MG63 (cell line): ENCODE data around the gene WRNIP1. TPM values are rescaled to one million over a fixed set of nuclear protein-coding genes. Genes with fewer than 3 reads are reported as not detected.
A peak's percentile ranks its signal among the peaks of the same experiment; 100 is the strongest.

ENCODE experiments used
- DNase-seq: peaks from one replicate; pipeline ENCODE4 v3.0.0-alpha.2; 2020
- H3K27me3 ChIP-seq: fragments of 250-450 bp; sonication (Bioruptor Pico); 2 replicates; pipeline ENCODE4 v1.5.1; 2020; ENCODE audit warnings: mild to moderate bottlenecking, moderate library complexity
- H3K36me3 ChIP-seq: fragments of 250-450 bp; sonication (Bioruptor Pico); 2 replicates; pipeline ENCODE4 v1.5.1; 2020; ENCODE audit warnings: mild to moderate bottlenecking, moderate library complexity
- H3K4me3 ChIP-seq: fragments of 250-450 bp; sonication (Bioruptor Pico); 2 replicates; pipeline ENCODE4 v1.5.1; 2020; ENCODE audit warnings: mild to moderate bottlenecking, moderate library complexity
- H3K9me3 ChIP-seq: fragments of 250-450 bp; sonication (Bioruptor Pico); 2 replicates; pipeline ENCODE4 v1.5.1; 2020; ENCODE audit warnings: mild to moderate bottlenecking, moderate library complexity
- total RNA-seq: library from RNA; depleted of rRNA; stranded (reverse); fragments of >200 nt; shearing (Covaris generic); gene quantifications from 2 replicates; pipeline ENCODE4 v1.2.3, GENCODE V29; 2014; ENCODE audit warnings: low replicate concordance

Gene WRNIP1
- total RNA-seq, 1 experiment from 2014 or later = 53.3 TPM

GRCh38 chr6:2734488-2735166, 30.6 kb upstream of the WRNIP1 start:
- no peaks in the 10 kb centered on the region for H3K9me3 ChIP-seq
- DNase-seq = no peak
- no peaks in the 10 kb centered on the region for H3K27me3 ChIP-seq
- no peak overlapping the region for H3K4me3 ChIP-seq
- H3K36me3 ChIP-seq = no peaks in the 10 kb centered on the region

GRCh38 chr6:2737885-2738284, 27.3 kb upstream of the WRNIP1 start:
- H3K36me3 ChIP-seq = no peaks in the 10 kb centered on the region
- H3K27me3 ChIP-seq = no peaks in the 10 kb centered on the region
- no peaks in the 10 kb centered on the region for H3K9me3 ChIP-seq
- no peak overlapping the region for H3K4me3 ChIP-seq
- DNase-seq = no peak

DNA sequence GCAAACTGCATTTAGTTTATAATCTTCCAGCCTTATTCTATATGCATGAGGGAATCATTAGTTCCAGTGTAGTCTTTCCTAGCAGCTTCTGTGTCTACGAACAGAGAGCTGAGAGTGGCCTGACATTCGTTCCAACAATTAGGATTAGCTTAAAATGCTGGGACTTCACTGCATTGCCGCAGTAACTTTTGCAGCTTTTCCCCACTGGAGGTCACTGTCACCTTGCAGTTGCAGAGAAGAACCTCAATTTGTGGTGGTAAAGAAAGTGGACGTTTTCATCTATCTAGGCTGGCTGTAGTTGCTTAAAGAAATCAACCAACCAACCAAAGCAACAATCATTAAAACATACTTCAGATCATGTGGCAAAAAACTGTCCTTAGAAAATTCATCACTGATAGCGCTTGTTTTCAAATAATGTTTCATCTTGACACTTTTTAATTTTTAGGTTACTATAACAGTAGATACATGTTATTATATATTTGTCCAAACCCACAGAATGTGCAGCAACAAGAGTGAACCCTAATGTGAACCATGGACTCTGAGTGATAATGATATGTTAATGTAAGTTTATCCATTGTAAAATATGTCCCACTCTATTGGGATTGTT, 26.7 kb upstream of the WRNIP1 start:
- H3K9me3 ChIP-seq = no peaks in the 10 kb centered on the region
- no peaks in the 10 kb centered on the region for H3K36me3 ChIP-seq
- no peaks in the 10 kb centered on the region for H3K27me3 ChIP-seq
- DNase-seq = peak; percentile 17
- no peak overlapping the region for H3K4me3 ChIP-seq

DNA sequence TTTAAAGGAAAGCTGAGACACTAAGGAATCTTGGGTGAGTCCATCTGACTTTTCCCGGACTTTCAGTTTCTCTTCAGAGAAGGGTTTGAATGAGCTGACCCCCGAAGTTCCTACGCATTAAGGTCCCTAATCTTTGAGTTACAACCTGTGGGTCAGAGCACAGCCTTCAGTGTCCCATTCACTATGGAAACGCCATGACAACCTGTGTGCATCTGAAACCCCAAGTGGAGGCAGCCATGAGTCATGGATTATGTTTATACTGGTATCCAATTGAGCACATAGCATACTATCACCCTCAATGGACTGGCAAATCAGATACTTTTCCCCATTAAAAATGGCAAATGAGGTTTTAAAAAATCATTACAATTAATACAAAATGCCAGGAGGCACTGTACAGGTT, 25.9 kb upstream of the WRNIP1 start:
- DNase-seq = no peak
- Histone ChIP-seq H3K36me3 (no peaks in the 10 kb centered on the region), H3K27me3 (no peaks in the 10 kb centered on the region), H3K4me3 (no peak overlapping the region), H3K9me3 (no peaks in the 10 kb centered on the region)

- DNase-seq = no peak
- no peaks in the 10 kb centered on the region for H3K36me3 ChIP-seq
- no peaks in the 10 kb centered on the region for H3K27me3 ChIP-seq
- no peak overlapping the region for H3K4me3 ChIP-seq
- no peaks in the 10 kb centered on the region for H3K9me3 ChIP-seq
Measured at GRCh38 chr6:2740581-2740980, 24.6 kb upstream of the WRNIP1 start.

DNA sequence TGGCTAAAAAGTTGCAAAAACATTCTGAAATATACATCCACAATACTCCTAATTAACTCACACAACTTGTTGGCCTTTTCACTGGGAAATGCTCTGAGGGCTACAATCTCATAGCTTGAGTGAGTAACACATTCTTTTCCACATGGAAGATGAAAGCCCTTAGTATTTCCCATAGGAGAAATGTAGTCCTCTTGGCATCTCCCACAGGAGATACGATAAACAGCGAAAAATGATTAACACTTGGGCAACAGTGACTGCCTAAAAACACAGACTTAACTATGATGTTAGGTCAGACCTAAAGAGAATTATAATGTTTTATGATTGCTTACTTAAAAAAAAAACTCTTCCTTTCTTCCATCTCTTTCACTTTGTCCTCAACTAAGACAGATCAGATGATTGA, 23.4 kb upstream of the WRNIP1 start:
- Histone ChIP-seq H3K9me3 (no peaks in the 10 kb centered on the region), H3K27me3 (no peaks in the 10 kb centered on the region), H3K36me3 (no peaks in the 10 kb centered on the region), H3K4me3 (no peak overlapping the region)
- no peak for DNase-seq

GRCh38 chr6:2743280-2744208, 21.6 kb upstream of the WRNIP1 start:
- H3K36me3 ChIP-seq = no peaks in the 10 kb centered on the region
- no peaks in the 10 kb centered on the region for H3K9me3 ChIP-seq
- DNase-seq = no peak
- no peak overlapping the region for H3K4me3 ChIP-seq
- no peaks in the 10 kb centered on the region for H3K27me3 ChIP-seq

GRCh38 chr6:2744209-2744771, 20.9 kb upstream of the WRNIP1 start:
- Histone ChIP-seq H3K36me3 (no peaks in the 10 kb centered on the region), H3K9me3 (no peaks in the 10 kb centered on the region), H3K27me3 (no peaks in the 10 kb centered on the region), H3K4me3 (no peak overlapping the region)
- DNase-seq = no peak

GRCh38 chr6:2744778-2745177, 20.4 kb upstream of the WRNIP1 start:
- Histone ChIP-seq H3K4me3 (no peak overlapping the region), H3K27me3 (no peaks in the 10 kb centered on the region), H3K36me3 (no peaks in the 10 kb centered on the region), H3K9me3 (no peaks in the 10 kb centered on the region)
- no peak for DNase-seq

- DNase-seq = no peak
- Histone ChIP-seq H3K9me3 (no peaks in the 10 kb centered on the region), H3K4me3 (no peak overlapping the region), H3K36me3 (no peaks in the 10 kb centered on the region), H3K27me3 (no peaks in the 10 kb centered on the region)
Measured at GRCh38 chr6:2745246-2745645, 19.9 kb upstream of the WRNIP1 start.

DNA sequence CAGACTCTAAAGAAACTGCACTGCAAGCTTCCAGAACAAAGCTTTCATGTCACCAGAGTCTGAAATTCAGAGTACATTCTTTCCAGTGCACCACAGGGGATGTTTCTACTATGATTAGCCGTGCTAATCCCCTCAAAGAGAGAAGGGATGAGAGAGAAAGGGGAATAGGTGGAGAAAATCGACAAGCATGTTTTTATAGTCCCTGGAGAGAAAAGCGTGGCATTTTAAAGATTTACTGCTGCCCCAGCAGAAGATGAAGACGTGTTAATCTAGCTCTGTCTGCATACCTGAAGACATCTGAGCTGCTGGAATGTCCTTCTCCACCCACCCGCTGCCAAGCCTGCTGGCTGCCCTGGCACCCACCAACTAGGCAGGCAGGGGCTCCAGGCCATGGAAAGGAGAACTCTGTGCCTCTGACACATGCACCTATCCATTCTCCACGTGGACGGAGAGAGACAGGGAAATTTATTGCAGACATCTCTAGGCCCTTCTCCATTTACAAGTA, 18.6 kb upstream of the WRNIP1 start:
- Histone ChIP-seq H3K36me3 (no peaks in the 10 kb centered on the region), H3K27me3 (no peaks in the 10 kb centered on the region), H3K9me3 (no peaks in the 10 kb centered on the region), H3K4me3 (no peak overlapping the region)
- DNase-seq = no peak

GRCh38 chr6:2748183-2748582, 17.0 kb upstream of the WRNIP1 start:
- Histone ChIP-seq H3K9me3 (no peaks in the 10 kb centered on the region), H3K36me3 (no peaks in the 10 kb centered on the region), H3K27me3 (no peaks in the 10 kb centered on the region; the same call in 1 of the 2 replicates), H3K4me3 (no peak overlapping the region)
- DNase-seq = no peak

- no peaks in the 10 kb centered on the region for H3K9me3 ChIP-seq
- H3K4me3 ChIP-seq = no peak overlapping the region
- H3K27me3 ChIP-seq = no peaks in the 10 kb centered on the region; the same call in 1 of the 2 replicates
- H3K36me3 ChIP-seq = no peaks in the 10 kb centered on the region
- DNase-seq = peak; percentile 26
Measured at GRCh38 chr6:2749969-2750600, 15.1 kb upstream of the WRNIP1 start.

DNA sequence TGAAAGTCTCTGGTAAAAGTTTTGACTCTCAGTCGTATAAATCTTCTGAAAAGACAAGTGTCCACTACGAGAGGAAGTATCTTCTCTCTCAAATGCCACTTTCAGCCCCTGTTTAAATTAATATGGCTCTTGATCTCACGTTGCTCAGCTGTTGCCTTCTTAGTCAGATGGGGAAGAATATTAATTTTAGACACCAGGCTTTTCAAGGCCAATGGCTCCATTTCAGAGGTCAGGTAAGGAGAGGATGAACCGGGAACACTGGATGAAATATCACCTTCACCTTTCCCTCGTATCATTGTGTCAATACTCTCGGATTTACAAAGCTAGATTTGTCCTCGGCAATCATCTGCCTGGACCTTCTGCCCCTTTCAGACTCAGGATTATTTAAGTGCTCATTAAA, 14.4 kb upstream of the WRNIP1 start, which contains the start of gene MYLK4:
Gene MYLK4, minus strand, starts transcription at position 91 of the 400 bp plus-strand sequence. CDS start 1,628 bp downstream, outside the sequence.
- Histone ChIP-seq H3K27me3 (no peaks in the 10 kb centered on the region; the same call in 1 of the 2 replicates), H3K9me3 (no peaks in the 10 kb centered on the region), H3K4me3 (no peak within 1 kb of the TSS), H3K36me3 (no peaks in the 10 kb centered on the region)
- DNase-seq = no peak

DNA sequence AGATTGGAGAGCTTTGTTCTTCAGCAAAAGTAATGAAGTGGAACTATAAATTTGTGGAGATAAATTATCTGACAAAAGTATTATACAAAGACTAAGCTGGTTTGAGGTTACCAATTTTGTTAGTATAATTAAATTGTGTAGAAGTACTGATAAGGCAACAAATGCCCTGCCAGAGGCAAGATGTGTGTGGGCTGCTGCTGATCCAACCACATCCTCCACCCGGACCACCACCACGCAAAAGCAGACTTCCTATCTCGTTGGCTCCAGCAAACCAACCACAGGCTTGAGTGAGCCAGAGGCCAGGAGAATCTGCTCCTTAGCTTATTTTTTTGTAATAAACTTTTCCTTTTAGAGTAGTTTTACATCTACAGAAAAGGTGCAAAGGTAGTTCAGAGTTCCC, 13.3 kb upstream of the WRNIP1 start:
- Histone ChIP-seq H3K9me3 (no peaks in the 10 kb centered on the region), H3K36me3 (no peaks in the 10 kb centered on the region), H3K4me3 (no peak overlapping the region), H3K27me3 (no peaks in the 10 kb centered on the region; the same call in 1 of the 2 replicates)
- DNase-seq = no peak

GRCh38 chr6:2752477-2753109, 12.6 kb upstream of the WRNIP1 start:
- Histone ChIP-seq H3K27me3 (no peaks in the 10 kb centered on the region; the same call in 1 of the 2 replicates), H3K9me3 (no peaks in the 10 kb centered on the region), H3K4me3 (no peak overlapping the region), H3K36me3 (no peaks in the 10 kb centered on the region)
- no peak for DNase-seq
